ENCODE results near the gene PNKP.
A peak's percentile ranks its signal among the peaks of the same experiment; 100 is the strongest.
"Not testable (repeated sequence)": the region's sequence is repeated elsewhere in the genome, so short reads cannot be mapped to it uniquely, and the experiment has no call there.

PNKP gene

GRCh38 chr19:49823472-49823871 lies 43.9 kb downstream of the PNKP start:
- H3K4me1 Mint-ChIP-seq: peaks cover 18% of the 10 kb centered on the region
- TF ChIP-seq CTCF (IDR thresholded peaks at IDR 0.05; ENCODE audit: unreplicated experiment in 3 of 3): no peak
- H3K4me3 Mint-ChIP-seq: peak overlapping the region in 2 of 3 experiments; percentile 52 to 53
- peaks cover 29% of the 10 kb centered on the region for H3K36me3 Mint-ChIP-seq (ENCODE audit: low read depth)
- no peaks in the 10 kb centered on the region for H3K27me3 Mint-ChIP-seq (ENCODE audit: low read depth)
- H3K27ac Mint-ChIP-seq: peak overlapping the region in 1 of 3 experiments; percentile 40
- no peaks in the 10 kb centered on the region for H3K9me3 Mint-ChIP-seq

DNA sequence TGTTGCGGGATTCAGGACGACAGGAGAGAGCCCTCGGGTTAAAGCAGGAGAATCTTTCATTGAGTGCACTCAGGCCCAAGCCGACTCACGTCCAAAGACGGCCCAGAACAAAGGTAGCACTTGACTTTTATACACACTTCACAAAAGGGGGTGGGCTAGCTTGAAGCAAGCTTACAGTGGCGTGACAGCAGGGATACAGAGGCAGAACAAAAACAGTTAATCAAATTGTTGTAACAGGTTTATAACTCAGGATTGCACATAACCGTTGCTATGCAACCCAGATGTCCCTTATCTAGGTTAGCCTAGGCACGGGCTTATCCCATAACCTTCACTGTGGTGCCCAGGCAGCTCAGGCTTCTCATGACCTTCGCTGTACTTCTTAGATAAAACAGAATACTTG lies 47.3 kb downstream of the PNKP start:
- TF ChIP-seq CTCF (IDR thresholded peaks at IDR 0.05; ENCODE audit: unreplicated experiment in 3 of 3): no peak
- H3K36me3 Mint-ChIP-seq (ENCODE audit: low read depth): peaks cover 18% of the 10 kb centered on the region
- H3K4me3 Mint-ChIP-seq: peak overlapping the region; percentile 77 to 100 (median 100)
- no peaks in the 10 kb centered on the region for H3K27me3 Mint-ChIP-seq (ENCODE audit: low read depth)
- peak overlapping the region; percentile 24 to 55 (median 29) for H3K27ac Mint-ChIP-seq
- H3K9me3 Mint-ChIP-seq: no peaks in the 10 kb centered on the region
- H3K4me1 Mint-ChIP-seq: peaks cover 18% of the 10 kb centered on the region

DNA sequence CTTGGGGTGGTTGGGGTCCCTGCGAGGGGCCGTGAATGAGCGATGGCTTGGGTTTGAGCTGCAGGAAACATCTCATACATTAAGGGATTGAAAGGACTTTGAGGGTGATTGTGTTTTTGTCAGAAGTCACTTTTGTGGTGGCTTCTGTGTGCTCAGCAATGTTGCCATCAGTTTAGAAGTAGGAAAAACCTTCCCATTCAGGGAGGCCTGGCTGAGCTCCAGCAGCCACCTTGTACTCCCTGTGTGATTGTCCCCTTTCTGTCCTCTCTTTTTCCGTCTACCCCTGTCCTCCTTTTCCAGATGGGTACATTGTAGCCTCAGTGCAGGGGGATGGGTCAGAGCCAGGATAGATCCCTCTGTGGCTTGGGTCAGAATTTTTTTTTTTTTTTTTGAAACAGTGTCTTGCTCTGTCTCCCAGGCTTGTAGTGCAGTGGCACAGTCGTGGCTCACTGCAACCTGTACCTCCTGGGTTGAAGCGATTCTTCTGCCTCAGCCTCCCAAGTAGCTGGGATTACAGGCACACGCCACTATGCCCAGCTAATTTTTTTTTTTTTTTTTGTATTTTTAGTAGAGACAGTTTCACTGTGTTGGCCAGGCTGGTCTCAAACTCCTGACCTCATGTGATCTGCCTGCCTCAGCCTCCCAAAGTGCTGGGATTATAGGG lies 47.8 kb downstream of the PNKP start:
- Mint-ChIP-seq H3K4me1 (peaks cover 21% of the 10 kb centered on the region), H3K27ac (peak overlapping the region; percentile 99 to 100 (median 99)), H3K36me3 (ENCODE audit: low read depth) (peaks cover 18% of the 10 kb centered on the region), H3K4me3 (peak overlapping the region; percentile 100)
- H3K9me3 Mint-ChIP-seq; H3K27me3 Mint-ChIP-seq (ENCODE audit: low read depth): not testable (repeated sequence)

DNA sequence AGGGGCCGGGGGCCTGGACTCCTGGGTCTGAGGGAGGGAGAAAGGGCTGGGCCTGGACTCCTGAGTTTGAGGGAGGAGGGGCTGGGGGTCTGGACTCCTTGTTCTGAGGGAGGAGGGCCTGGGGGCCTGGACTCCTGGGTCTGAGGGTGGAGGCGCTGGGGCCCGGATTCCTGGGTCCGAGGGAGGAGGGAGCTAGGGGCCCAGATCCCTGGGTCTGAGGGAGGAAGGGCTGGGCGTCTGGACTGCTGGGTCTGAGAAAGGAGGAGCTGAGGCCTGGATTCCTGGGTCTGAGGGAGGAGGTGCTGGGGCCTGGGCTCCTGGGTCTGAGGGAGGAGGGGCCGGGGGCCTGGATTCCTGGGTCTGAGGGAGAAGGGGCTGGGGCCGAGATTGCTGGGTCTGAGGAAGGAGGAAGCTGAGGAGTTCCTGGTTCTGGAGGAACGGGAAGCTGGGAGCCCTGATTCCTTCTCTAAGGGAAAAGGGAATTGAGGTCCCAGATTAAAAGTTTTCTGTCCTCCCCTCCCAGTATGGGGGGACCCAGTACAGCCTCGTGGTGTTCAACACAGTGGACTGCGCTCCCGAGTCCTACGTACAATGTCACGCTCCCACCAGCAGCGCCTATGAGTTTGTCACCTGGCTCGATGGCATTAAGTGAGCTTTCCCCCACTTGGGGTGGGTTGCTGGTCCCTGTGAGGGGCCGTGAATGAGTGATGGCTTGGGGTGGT lies 48.6 kb downstream of the PNKP start:
- Mint-ChIP-seq H3K4me3 (peak overlapping the region; percentile 100), H3K27ac (peak overlapping the region; percentile 99 to 100 (median 99)), H3K27me3 (ENCODE audit: low read depth) (no peaks in the 10 kb centered on the region), H3K9me3 (no peaks in the 10 kb centered on the region), H3K4me1 (peaks cover 27% of the 10 kb centered on the region), H3K36me3 (ENCODE audit: low read depth) (peaks cover 18% of the 10 kb centered on the region)
- no peak for TF ChIP-seq CTCF (IDR thresholded peaks at IDR 0.05; ENCODE audit: unreplicated experiment in 3 of 3)

DNA sequence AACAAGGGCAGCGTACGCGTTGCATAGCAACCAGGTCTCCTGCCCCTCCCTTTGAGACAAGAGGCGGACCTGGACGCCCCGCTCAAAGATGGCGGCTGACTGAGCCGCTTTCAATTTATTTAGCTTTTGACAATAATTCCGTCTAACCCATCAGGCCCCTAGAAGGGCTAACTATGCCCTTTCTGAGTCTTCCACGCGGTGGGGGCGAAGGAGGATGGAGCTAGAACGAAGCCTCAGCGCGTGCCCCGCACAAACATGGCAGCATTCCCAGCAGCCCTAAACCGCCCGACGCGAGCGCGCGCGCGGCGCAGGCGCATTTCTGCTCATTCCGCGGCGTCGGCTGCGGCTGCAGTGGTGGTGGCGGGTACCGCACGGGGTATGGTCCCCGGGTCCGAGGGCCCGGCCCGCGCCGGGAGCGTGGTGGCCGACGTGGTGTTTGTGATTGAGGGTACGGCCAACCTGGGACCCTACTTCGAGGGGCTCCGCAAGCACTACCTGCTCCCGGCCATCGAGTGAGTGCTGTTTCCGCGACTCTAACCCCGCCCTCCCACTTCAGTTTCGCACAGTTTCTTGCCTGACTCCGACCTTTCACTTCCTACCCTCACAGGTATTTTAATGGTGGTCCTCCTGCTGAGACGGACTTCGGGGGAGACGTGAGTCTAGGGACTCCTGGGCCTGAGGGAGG lies 49.3 kb downstream of the PNKP start, which contains the start of gene MED25:
Gene MED25, plus strand, starts transcription at position 326 of the 685 bp plus-strand sequence. Its CDS starts 53 bp downstream, at position 379.
- peak within 1 kb of the TSS; percentile 100 for H3K4me3 Mint-ChIP-seq
- peaks cover 11% of the 10 kb centered on the region for H3K36me3 Mint-ChIP-seq (ENCODE audit: low read depth)
- H3K27ac Mint-ChIP-seq: peak within 1 kb of the TSS; percentile 99 to 100 (median 99)
- peak in 2 of 3 experiments; percentile 53 to 58 for TF ChIP-seq CTCF (IDR thresholded peaks at IDR 0.05; ENCODE audit: unreplicated experiment in 3 of 3)
- peaks cover 3% of the 10 kb centered on the region for H3K27me3 Mint-ChIP-seq (ENCODE audit: low read depth)
- H3K4me1 Mint-ChIP-seq: peaks cover 27% of the 10 kb centered on the region
- H3K9me3 Mint-ChIP-seq: no peaks in the 10 kb centered on the region

- Mint-ChIP-seq H3K9me3 (no peaks in the 10 kb centered on the region), H3K27me3 (ENCODE audit: low read depth) (peaks cover 5% of the 10 kb centered on the region), H3K36me3 (ENCODE audit: low read depth) (peaks cover 8% of the 10 kb centered on the region), H3K27ac (peak overlapping the region; percentile 99 to 100 (median 99)), H3K4me1 (peaks cover 31% of the 10 kb centered on the region), H3K4me3 (peak overlapping the region; percentile 43 to 100 (median 73))
- no peak for TF ChIP-seq CTCF (IDR thresholded peaks at IDR 0.05; ENCODE audit: unreplicated experiment in 3 of 3)
Observed at GRCh38 chr19:49816590-49816989, 50.8 kb downstream of the PNKP start.
